B cell (primary cell): ENCODE results near the gene GDF2. TPM values are rescaled to one million over a fixed set of nuclear protein-coding genes. Genes with fewer than 3 reads are reported as not detected.

Experiments
- ATAC-seq: fragments of 200-7000 bp; cut with Tn5 transposase; one replicate; pipeline ENCODE4 v1.10.0; 2021; ENCODE audit warnings: low read depth, mild to moderate bottlenecking, moderate number of reproducible peaks, moderate library complexity
- CTCF ChIA-PET: fragments of 350-600 bp; sonication (Branson Sonifier 250); formaldehyde crosslinking; loops from one replicate; lab custom pipeline; 2021; ENCODE audit warnings: antibody characterized with exemption, inconsistent platforms; lab: Charles Lee
- POLR2A ChIA-PET: fragments of 350-600 bp; sonication (Branson Sonifier 250); formaldehyde crosslinking; loops from one replicate; lab custom pipeline; 2021; ENCODE audit warnings: antibody characterized with exemption; lab: Charles Lee
- DNase-seq: peaks from one replicate; pipeline ENCODE4 v3.0.0; 2013
- H2AFZ ChIP-seq: 2 replicates; pipeline ENCODE4 v1.6.1; 2012; ENCODE audit warnings: mild to moderate bottlenecking, low read depth, low read length; ENCODE audit not compliant: insufficient read depth, poor library complexity, severe bottlenecking
- H3K27ac ChIP-seq, 2 donors: 1 replicate in 1 of 2; 2 replicates in 1 of 2; pipeline ENCODE4 v1.5.1; 2012 to 2013; ENCODE audit warnings: low read length in 2 of 2, mild to moderate bottlenecking in 2 of 2, moderate library complexity in 1 of 2
- H3K27me3 ChIP-seq, 4 experiments: fragments of 200-600 bp in 1 of 4; sonication (generic) in 1 of 4; replicated peaks in 1 of 4; 1 replicate in 2 of 4; 2 replicates in 2 of 4; pipeline versions ENCODE4 v1.6.1 to v1.7.0; 2013 to 2016; ENCODE audit warnings: low read length in 3 of 4, mild to moderate bottlenecking in 2 of 4, mixed read lengths in 1 of 4, moderate library complexity in 1 of 4; ENCODE audit not compliant: insufficient read depth in 4 of 4, control insufficient read depth in 3 of 4; ENCODE audit errors: control extremely low read depth in 1 of 4
- H3K36me3 ChIP-seq, 2 experiments: replicated peaks in 1 of 2; 1 replicate in 1 of 2; 2 replicates in 1 of 2; pipeline versions ENCODE4 v1.6.1 to v1.7.1; 2013; ENCODE audit warnings: low read length in 1 of 2; ENCODE audit not compliant: insufficient read depth in 2 of 2, control insufficient read depth in 1 of 2; ENCODE audit errors: control extremely low read depth in 1 of 2, extremely low read depth in 1 of 2
- H3K4me1 ChIP-seq, 2 donors: fragments of 200-600 bp in 1 of 2; sonication (generic) in 1 of 2; 1 replicate in 1 of 2; 2 replicates in 1 of 2; pipeline versions ENCODE4 v1.5.1 to v1.6.1; 2013 to 2017; ENCODE audit warnings: low read length in 2 of 2; ENCODE audit not compliant: control insufficient read depth in 2 of 2, insufficient read depth in 2 of 2
- H3K4me2 ChIP-seq: replicated peaks from 2 replicates; pipeline ENCODE3; 2012; ENCODE audit warnings: mild to moderate bottlenecking, low read depth, low read length; ENCODE audit not compliant: poor library complexity, severe bottlenecking
- H3K4me3 ChIP-seq, 5 experiments: fragments of 200-600 bp in 1 of 5; sonication (generic) in 1 of 5; 1 replicate in 3 of 5; 2 replicates in 2 of 5; pipeline versions ENCODE4 v1.5.1 to v1.7.0; 2011 to 2016; ENCODE audit warnings: low read length in 4 of 5, mild to moderate bottlenecking in 4 of 5, low read depth in 2 of 5, control low read depth in 1 of 5, moderate library complexity in 1 of 5; ENCODE audit not compliant: insufficient read depth in 1 of 5; ENCODE audit errors: control extremely low read depth in 1 of 5, extremely low read depth in 1 of 5
- H3K79me2 ChIP-seq: fragments of 200-600 bp; sonication (generic); one replicate; pipeline ENCODE4 v1.6.0; 2016; ENCODE audit warnings: low read length; ENCODE audit not compliant: control insufficient read depth, insufficient read depth
- H3K9ac ChIP-seq: fragments of 200-600 bp; sonication (generic); 2 replicates; pipeline ENCODE4 v1.6.1; 2017; ENCODE audit warnings: mild to moderate bottlenecking, low read length, moderate library complexity
- H3K9me3 ChIP-seq, 3 donors: one replicate each; pipeline versions ENCODE4 v1.6.1 to v1.7.1; 2013; ENCODE audit warnings: low read length in 2 of 3; ENCODE audit not compliant: control insufficient read depth in 2 of 3, insufficient read depth in 1 of 3; ENCODE audit errors: control extremely low read depth in 1 of 3
- H4K20me1 ChIP-seq: 2 replicates; pipeline ENCODE4 v1.6.0; 2012; ENCODE audit warnings: mild to moderate bottlenecking, low read length; ENCODE audit not compliant: insufficient read depth, control insufficient read depth, poor library complexity, severe bottlenecking
- H3K27ac Mint-ChIP-seq: one replicate; pipeline ENCODE4 v1.8.0; 2021; ENCODE audit warnings: mixed read lengths
- H3K27me3 Mint-ChIP-seq: one replicate; pipeline ENCODE4 v1.8.0; 2021; ENCODE audit warnings: mixed read lengths
- H3K4me1 Mint-ChIP-seq: one replicate; pipeline ENCODE4 v1.8.0; 2021; ENCODE audit warnings: mixed read lengths
- H3K4me3 Mint-ChIP-seq: one replicate; pipeline ENCODE4 v1.8.0; 2021; ENCODE audit warnings: mixed read lengths
- H3K9me3 Mint-ChIP-seq: one replicate; pipeline ENCODE4 v1.8.0; 2022; ENCODE audit warnings: mixed read lengths; ENCODE audit not compliant: insufficient read depth
- CTCF ChIP-seq: fragments of 200-600 bp; IDR thresholded peaks from one replicate; pipeline ENCODE4 v1.8.0; 2022; ENCODE audit warnings: antibody characterized with exemption, mild to moderate bottlenecking
- EZH2 ChIP-seq: IDR thresholded peaks from 2 replicates; pipeline ENCODE4 v1.6.1; 2012; ENCODE audit warnings: borderline replicate concordance, low read depth, mild to moderate bottlenecking, moderate library complexity, low read length; ENCODE audit not compliant: insufficient read depth, poor library complexity, severe bottlenecking
- WGBS: methylation state at CpG from one replicate; pipeline ENCODE4 v1.1.5; 2013; ENCODE audit warnings: missing lambda C conversion rate; ENCODE audit not compliant: insufficient coverage; 5-methylcytosine and 5-hydroxymethylcytosine counted together
- intact Hi-C: fragments of 100-400 bp; cut with micrococcal nuclease; formaldehyde crosslinking; loops from one replicate; pipeline ENCODE4 v1.10.0; 2022
- polyA plus RNA-seq: library from polyadenylated mRNA; depleted of rRNA; stranded (reverse); fragments of >200 nt; gene quantifications from 2 replicates; pipeline ENCODE4 v1.2.3, GENCODE V29; 2012
- total RNA-seq, 2 donors: library from RNA; stranded (reverse); fragments of 120-200 nt in 1 of 2; gene quantifications; 1 replicate in 1 of 2; 2 replicates in 1 of 2; pipeline versions ENCODE4 v1.2.3 to v1.2.4, GENCODE V29; 2013 to 2022

The GDF2 gene
- total and polyA plus RNA-seq, 2 donors (not counting 1 experiment from before 2014, with no cell fraction given) = not detected

DNA sequence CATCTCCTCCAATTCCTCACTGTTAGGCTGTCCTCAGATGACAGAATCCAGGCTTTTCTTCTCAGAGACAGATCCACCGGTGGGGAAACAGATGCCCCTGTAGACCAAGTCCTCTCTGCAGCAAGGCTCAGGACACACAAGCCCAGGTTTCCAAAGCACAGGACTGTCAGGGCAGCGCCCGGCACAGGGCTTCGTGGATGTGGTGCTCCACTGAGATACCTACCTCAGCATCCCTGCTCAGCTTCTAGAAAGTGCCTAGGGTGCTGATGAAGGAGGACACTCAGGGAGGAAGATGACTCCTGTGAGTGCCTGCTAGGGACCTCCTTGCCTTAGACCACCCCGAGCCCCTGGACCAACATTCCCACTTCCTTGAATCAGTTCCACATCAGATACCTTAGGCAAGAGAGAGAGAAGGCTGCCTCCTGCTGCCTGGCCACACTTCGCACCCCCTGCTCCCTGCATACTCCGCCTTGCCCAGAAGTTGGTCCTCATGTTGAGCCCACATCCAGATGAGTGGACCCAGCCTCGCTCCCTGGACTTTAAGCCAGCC lies 17.0 kb downstream of the GDF2 start:
- peaks cover 5 to 6% of the 10 kb centered on the region in 2 donors for H3K4me1 ChIP-seq
- H3K27ac ChIP-seq = no peak overlapping the region
- no peaks in the 10 kb centered on the region for H4K20me1 ChIP-seq
- no peaks in the 10 kb centered on the region for H3K79me2 ChIP-seq
- H3K9me3 Mint-ChIP-seq = no peaks in the 10 kb centered on the region
- ChIA-PET CTCF (interaction anchor here (0.6 to 1.9 kb wide), 3 partner anchors 14 to 315 kb away, joined by 3 to 16 read pairs (median 3); no protein-coding TSS in a partner anchor), POLR2A (no interaction called here)
- WGBS = 97% methylated on average over 7 of the region's 8 CpGs
- no peak overlapping the region for H2AFZ ChIP-seq
- no peak overlapping the region for H3K4me2 ChIP-seq
- no peak overlapping the region for H3K4me3 ChIP-seq
- no peak overlapping the region for H3K4me3 Mint-ChIP-seq
- H3K27me3 ChIP-seq = peaks cover 0 to 3% (median 0%) of the 10 kb centered on the region in 4 experiments
- H3K27me3 Mint-ChIP-seq = peaks cover 41% of the 10 kb centered on the region
- TF ChIP-seq EZH2 (no peak), CTCF (no peak)
- no peak for DNase-seq
- no peak overlapping the region for H3K27ac Mint-ChIP-seq
- no peaks in the 10 kb centered on the region for H3K36me3 ChIP-seq
- H3K4me1 Mint-ChIP-seq = peaks cover 7% of the 10 kb centered on the region
- intact Hi-C loops = no loop called here
- no peaks in the 10 kb centered on the region for H3K9me3 ChIP-seq
- no peak overlapping the region for H3K9ac ChIP-seq
- no peak for ATAC-seq

DNA sequence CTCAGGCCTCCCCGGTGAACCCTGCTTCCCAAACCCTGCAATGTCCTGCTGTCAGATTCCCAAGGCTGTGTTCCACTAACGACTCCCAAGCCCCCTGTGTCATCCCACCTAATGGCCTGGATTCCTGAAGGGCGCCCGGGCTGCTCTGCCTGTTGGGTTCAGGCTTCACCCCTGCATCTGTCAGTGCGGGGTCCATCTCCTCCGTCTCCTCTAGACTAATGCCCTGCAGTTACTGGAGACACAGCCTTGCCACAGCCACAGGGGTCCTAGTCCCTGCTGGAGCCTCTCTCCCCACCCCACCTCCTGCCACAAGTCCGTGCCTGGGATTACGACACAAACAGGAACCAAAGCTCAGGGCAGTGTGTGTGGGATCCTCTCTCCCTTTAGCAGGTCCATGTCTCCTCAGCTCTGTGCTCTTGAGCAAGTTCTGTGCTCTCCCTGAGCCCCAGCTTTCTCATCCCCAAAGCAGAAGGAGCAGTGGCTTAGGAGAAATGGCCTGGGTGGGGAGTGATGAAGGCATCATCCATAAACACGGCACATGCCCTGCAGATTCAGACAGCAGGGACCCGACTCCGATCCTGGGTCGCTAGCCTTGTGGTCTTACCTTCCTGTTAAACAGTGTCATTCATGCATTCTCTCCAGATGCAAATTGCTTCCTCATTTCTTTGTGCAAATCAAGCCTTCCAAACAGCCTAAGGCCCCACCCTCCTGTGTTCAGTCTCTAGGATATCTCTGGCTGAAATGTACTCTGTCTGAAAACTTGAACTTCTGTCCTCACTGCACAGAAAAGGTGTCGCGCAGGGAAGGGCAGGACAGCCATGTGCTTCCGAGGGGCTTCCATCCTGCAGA lies 17.7 kb downstream of the GDF2 start:
- 50% methylated on average over 13 of the region's 15 CpGs for WGBS
- peaks cover 41% of the 10 kb centered on the region for H3K27me3 Mint-ChIP-seq
- Histone ChIP-seq H3K27ac (no peak overlapping the region), H3K79me2 (no peaks in the 10 kb centered on the region), H2AFZ (peak overlapping the region; percentile 16), H4K20me1 (no peaks in the 10 kb centered on the region), H3K4me1 (peaks cover 5 to 6% of the 10 kb centered on the region in 2 donors), H3K9me3 (no peaks in the 10 kb centered on the region), H3K9ac (no peak overlapping the region), H3K27me3 (peaks cover 0 to 3% (median 0%) of the 10 kb centered on the region in 4 experiments), H3K36me3 (no peaks in the 10 kb centered on the region), H3K4me2 (no peak overlapping the region), H3K4me3 (no peak overlapping the region)
- no peak overlapping the region for H3K4me3 Mint-ChIP-seq
- H3K27ac Mint-ChIP-seq = no peak overlapping the region
- intact Hi-C loops = no loop called here
- TF ChIP-seq EZH2 (no peak), CTCF (no peak)
- ATAC-seq = no peak
- DNase-seq = no peak
- peaks cover 7% of the 10 kb centered on the region for H3K4me1 Mint-ChIP-seq
- POLR2A ChIA-PET = no interaction called here
- CTCF ChIA-PET = interaction anchor here (0.6 to 1.9 kb wide), 5 partner anchors 13 to 315 kb away, joined by 3 to 16 read pairs (median 5); no protein-coding TSS in a partner anchor
- H3K9me3 Mint-ChIP-seq = no peaks in the 10 kb centered on the region
